Stimulated activated naive CD8-positive, alpha-beta T cell treated with anti-CD3 and anti-CD28 coated beads, Interleukin-15, Interleukin-2, amounts not matched to agents 100 U/mL and 50 U/mL, for 24 hours (primary cell): ENCODE data around the gene GAMT.

Experiments used
- ATAC-seq: fragments of 150-1000 bp; cut with Tn5 transposase; one replicate; pipeline ENCODE4 v1.10.0; 2021
- DNase-seq: peaks from one replicate; pipeline ENCODE4 v3.0.0; 2021

The GAMT gene

GRCh38 chr19:1418951-1419738, 17.8 kb upstream of the GAMT start:
- DNase-seq (no peak), ATAC-seq (no peak)

DNA sequence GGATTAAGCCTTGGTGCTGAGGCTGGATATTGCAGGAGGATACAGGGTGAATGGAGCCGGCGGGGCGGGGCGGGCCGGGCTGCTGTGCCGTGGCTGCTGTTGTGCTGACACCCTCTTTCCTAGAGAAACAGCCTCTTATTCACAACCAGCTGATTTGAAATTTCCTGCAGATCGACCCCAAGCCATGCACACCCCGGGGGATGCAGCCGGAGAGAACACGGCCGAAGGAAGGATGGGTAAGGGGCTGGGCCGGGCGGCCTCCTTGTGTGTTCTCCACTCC, 17.1 kb upstream of the GAMT start:
- DNase-seq (no peak), ATAC-seq (no peak)

- DNase-seq: no peak
These were observed 16.5 kb upstream of the GAMT start for GRCh38 chr19:1417681-1418495.

DNA sequence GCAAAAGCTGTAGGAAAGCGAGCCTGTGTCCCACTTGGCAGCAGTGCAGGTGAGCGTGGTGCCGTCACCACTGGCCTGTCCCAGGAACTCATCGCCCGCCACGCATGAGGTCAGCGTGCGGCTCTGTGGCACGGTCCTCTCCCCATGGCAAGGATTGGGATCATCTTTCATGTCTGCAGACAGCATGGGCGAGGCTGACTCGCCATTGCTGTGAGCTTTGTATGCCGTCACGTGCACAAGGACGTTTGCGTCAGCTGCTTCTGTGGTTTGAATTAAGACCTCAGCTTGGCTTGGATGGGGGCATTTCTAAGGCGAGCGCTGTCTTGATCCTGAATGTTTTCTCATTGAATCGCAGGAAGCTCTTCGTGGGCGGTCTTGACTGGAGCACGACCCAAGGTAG, 15.8 kb upstream of the GAMT start:
- DNase-seq: no peak
- ATAC-seq: no peak

More at GRCh38 chr19:1417681-1418495, 16.5 kb upstream of the GAMT start:
- ATAC-seq: no peak

GRCh38 chr19:1416014-1416841, 14.9 kb upstream of the GAMT start:
- DNase-seq: no peak
- no peak for ATAC-seq

DNA sequence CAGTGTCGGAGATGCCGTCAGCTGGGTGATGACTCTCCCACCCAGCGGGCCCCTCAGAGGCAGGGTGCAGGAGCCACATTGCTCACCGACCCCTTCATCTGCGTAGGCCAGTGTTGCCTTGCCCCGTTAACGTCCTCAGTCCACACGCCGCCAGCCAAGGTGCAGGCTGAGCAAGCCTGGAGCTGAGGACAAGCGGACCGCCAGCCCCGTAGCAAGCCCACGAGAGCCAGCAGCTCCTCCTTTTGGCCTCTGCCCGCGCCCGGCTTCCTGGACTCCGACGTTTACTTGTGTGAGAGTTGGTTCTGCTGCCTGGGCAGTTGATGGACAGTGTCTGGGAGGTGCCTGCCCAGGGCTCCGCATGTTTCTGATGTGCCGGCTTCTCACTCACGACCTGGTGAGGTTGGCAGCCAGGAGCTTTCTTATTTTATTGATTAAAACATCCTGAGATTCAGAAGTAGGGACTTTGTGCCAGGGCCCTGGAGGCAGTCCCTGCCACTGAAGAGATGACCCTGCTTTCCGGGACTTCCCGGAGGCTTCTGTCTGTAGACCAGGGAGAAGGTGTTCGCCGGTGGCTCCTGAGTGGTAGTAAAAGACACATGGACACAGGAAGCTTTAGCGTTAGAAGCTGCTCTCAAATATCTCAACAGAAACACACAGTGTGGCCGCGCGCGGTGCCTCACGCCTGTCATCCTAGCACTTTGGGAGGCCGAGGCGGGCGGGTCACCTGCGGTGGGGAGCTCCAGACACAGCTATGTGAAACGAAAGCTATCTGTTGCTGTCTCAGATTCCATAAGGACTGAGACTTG, 11.9 kb upstream of the GAMT start:
- no peak for DNase-seq
- ATAC-seq: no peak

- ATAC-seq: no peak
These were observed 11.1 kb upstream of the GAMT start for GRCh38 chr19:1412323-1412923.

GRCh38 chr19:1411255-1412191, 10.2 kb upstream of the GAMT start:
- peak; percentile 33 for DNase-seq

More at GRCh38 chr19:1412323-1412923, 11.1 kb upstream of the GAMT start:
- DNase-seq: no peak

DNA sequence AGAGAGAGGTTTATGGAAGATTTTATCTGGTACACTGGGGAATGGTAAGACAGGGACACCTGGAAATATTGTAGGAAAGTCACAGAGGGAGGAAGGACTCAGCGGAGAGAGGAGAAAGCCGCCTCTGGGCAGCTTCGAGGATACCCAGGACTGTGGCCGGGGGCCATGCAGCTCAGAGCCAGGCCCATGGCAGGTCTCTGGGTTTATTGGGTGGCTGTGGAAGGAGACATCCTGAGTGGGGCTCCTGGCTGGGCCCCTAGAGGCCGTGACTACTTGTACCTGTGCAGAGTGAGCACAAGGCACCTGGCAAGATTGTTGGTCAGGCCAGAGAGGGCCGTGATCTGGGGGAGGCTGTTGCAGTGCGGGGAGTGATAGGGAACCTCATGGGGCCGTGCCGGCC, 9.4 kb upstream of the GAMT start:
- ATAC-seq: no peak

More at GRCh38 chr19:1411255-1412191, 10.2 kb upstream of the GAMT start:
- ATAC-seq: no peak

DNA sequence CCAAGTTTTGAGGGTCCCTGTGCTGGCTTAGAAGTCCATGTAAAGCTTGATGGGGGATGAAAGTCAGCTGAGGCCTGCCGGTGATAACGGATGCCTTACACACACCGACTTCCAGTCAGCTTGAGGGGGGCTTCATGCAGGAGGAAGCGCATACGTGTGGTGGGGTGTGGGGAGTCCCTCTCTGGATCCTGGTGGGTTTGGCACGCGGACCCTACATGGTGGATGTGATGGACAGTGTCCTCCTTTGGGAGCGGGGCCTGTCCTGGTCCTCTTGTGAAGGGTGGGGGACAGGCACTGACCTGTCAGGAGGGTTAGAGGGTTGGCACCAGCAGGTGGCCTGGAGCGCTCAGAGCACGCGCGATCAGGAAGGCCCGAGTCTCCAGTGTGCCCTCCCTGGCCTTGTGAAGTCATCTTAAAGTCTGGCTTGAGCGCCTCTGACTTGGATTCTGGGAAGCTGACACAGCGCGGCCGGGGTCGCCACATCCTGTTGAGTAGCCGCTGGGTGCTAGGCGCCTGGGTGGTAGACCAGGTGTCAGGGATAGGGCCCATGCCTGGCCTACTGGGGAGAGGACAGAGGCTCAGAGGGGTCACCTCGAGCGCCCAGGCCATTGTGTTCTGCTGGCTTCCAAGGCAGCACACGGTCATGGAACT, 8.9 kb upstream of the GAMT start:
- ATAC-seq (no peak), DNase-seq (peak; percentile 52)

More for the DNA sequence above, 9.4 kb upstream of the GAMT start:
- DNase-seq: no peak

DNA sequence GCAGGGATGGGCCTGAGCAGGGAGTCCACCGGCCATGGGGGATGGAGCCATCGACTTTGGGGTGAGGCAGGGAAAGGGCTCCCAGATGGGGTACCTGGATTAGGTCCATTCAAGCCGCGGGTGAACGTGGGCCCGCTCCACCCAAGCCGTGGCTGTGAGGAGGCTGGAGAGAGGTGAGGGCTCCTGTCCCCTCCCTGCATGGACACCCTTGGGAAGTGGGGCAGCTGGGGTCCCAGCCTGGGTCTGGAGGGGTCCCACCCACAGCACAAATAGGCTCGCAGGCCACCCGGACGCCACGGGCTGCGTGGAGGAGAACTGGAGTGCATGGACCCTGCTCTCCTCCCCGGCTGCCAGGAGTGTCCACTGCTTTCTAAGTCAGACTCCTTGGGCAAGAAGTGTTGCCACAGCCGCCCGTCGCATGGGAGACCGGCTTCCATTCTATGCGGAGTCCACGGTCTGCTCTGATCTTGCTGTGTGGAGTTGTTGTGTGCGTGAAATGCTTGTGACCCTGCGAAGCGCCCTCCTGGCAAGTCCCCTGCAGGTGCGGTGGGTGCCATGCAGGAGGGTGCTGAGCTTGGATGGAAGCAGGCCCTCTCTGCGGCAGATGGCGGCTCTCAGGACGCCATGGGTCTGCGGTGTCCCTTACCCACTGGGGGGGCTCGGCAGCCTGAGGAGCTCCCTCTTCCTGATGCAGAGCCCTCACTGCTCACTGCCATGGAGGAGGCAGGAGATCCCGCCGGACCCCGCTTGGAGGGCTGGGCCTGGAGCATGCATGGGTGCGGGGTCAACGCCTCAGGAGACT, 8.1 kb upstream of the GAMT start:
- ATAC-seq (no peak), DNase-seq (no peak)

- peak; percentile 3 for ATAC-seq
These were observed 7.2 kb upstream of the GAMT start for GRCh38 chr19:1408300-1409203.

DNA sequence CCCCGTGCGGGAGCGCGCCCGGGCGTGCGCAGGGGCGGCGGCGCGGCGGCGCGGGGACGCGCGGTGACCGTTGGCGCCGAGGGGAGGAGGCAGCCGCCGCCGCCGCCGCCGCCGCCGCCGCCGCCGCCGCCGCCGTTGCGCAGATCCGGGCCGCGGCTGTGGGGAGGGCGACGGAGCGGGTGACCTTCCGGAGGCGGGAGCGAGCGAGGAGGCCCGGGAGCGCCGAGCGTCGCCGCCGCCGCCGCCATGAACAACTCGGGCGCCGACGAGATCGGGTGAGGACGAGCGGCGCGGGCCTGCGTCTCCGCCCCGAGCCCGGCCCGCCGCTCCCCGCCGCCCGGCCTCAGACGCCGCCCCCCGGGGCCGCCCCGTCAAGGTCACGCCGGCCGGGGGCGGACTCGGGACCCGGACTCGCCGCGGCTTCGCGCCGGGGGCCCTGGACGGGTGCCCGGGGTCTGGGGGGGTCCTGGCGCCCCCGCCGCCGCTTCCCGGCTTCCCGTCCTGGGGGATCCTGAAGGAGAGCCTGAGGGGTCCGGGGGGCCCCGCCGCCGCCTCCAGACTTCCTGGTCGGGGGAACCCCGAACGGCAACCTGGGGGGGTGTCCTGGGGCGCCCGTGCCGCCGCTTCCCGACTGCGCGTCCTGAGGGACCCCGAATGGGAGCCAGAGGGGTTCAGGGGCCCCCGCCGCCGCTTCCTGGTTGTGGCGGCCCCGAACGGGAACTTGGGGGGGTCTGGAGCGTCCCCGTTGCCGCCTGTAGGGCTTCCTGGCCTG, 6.4 kb upstream of the GAMT start, which contains the start of gene DAZAP1:
TSS of gene DAZAP1 (plus strand) at position 59 of the 772 bp plus-strand sequence. CDS start at position 247, 188 bp downstream.
- DNase-seq (peak; percentile 48), ATAC-seq (peak; percentile 12)

More at GRCh38 chr19:1408300-1409203, 7.2 kb upstream of the GAMT start:
- DNase-seq: peak; percentile 64

- ATAC-seq (peak; percentile 87), DNase-seq (peak; percentile 99)
These were observed 5.6 kb upstream of the GAMT start for GRCh38 chr19:1406774-1407527.

DNA sequence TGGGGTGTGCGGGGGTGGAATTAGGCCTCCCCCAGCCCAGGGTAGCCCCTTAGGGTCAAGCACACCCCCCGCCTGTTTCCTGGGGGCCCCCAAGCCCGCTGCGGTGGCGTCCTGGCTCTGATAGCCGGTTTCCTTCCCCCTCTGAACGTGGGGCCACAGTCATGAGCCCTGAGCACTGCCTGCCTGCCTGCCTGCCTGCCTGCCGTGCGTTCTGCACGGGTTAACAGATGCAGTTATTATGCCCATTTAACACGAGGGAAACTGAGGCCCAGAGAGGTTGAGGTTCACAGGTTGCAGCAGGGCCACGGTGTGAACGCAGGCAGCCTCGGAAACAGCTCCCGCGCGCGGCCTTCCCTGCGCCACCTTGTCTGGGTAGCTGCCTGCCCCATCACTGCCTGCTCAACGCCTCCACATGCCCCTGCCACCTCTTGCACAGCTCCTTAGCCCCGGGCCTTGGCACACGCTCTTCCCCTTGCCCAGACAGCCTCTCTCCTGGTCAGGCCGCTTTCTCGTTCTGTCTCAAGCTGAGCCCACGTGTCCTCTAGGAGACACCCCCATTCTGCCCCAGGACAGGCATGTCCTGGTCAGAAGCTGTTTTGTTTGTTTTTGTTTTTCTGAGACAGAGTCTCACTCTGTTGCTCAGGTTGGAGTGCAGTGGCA, 1.2 kb upstream of the GAMT start:
- DNase-seq: no peak
- no peak for ATAC-seq

GRCh38 chr19:1401889-1402217, 511 bp upstream of the GAMT start:
- ATAC-seq (no peak), DNase-seq (no peak)
